Osteoblast (primary cell): ENCODE results near the gene TMTC2. TPM values are rescaled to one million over a fixed set of nuclear protein-coding genes. Genes with fewer than 3 reads are reported as not detected.

Source experiments
- DNase-seq: peaks from one replicate; pipeline ENCODE4 v3.0.0; 2011; ENCODE audit warnings: low spot score, mixed read lengths; ENCODE audit not compliant: insufficient read length; ENCODE audit errors: missing footprints
- H2AFZ ChIP-seq: 2 replicates; pipeline ENCODE4 v1.6.0; 2011; ENCODE audit warnings: mild to moderate bottlenecking, low read length
- H3K27ac ChIP-seq: 2 replicates; pipeline ENCODE4 v1.5.1; 2011; ENCODE audit warnings: mild to moderate bottlenecking, low read depth, low read length, moderate library complexity
- H3K27me3 ChIP-seq: 2 replicates; pipeline ENCODE4 v1.6.0; 2012; ENCODE audit warnings: mild to moderate bottlenecking, control low read depth, inconsistent platforms, low read length, moderate library complexity; ENCODE audit not compliant: insufficient read depth
- H3K36me3 ChIP-seq: 2 replicates; pipeline ENCODE4 v1.5.1; 2011; ENCODE audit warnings: mild to moderate bottlenecking, low read length, control low read depth, moderate library complexity; ENCODE audit not compliant: insufficient read depth
- H3K4me1 ChIP-seq: 2 replicates; pipeline ENCODE4 v1.5.1; 2011; ENCODE audit warnings: mild to moderate bottlenecking, low read length, control low read depth, moderate library complexity; ENCODE audit not compliant: insufficient read depth
- H3K4me2 ChIP-seq: 2 replicates; pipeline ENCODE4 v1.6.0; 2011; ENCODE audit warnings: mild to moderate bottlenecking, low read length; ENCODE audit not compliant: insufficient read depth
- H3K4me3 ChIP-seq: fragments of 200-600 bp; sonication (generic); 3 replicates; pipeline ENCODE4 v1.5.1; 2012; ENCODE audit warnings: mild to moderate bottlenecking, low read length, inconsistent platforms; ENCODE audit not compliant: insufficient read depth
- H3K79me2 ChIP-seq: 2 replicates; pipeline ENCODE4 v1.6.0; 2012; ENCODE audit warnings: mild to moderate bottlenecking, low read length, control low read depth, inconsistent platforms; ENCODE audit not compliant: insufficient read depth
- H3K9me3 ChIP-seq: 2 replicates; pipeline ENCODE4 v1.5.1; 2011; ENCODE audit warnings: low read depth, low read length, control low read depth
- H4K20me1 ChIP-seq: 2 replicates; pipeline ENCODE4 v1.6.0; 2012; ENCODE audit warnings: mild to moderate bottlenecking, low read length, control low read depth; ENCODE audit not compliant: insufficient read depth
- CTCF ChIP-seq: IDR thresholded peaks from 2 replicates; pipeline ENCODE4 v1.5.1; 2011; ENCODE audit warnings: mild to moderate bottlenecking, low read depth, low read length, moderate library complexity; ENCODE audit errors: extremely low read depth
- total RNA-seq: library from RNA; depleted of rRNA; stranded (reverse); fragments of >200 nt; gene quantifications from 2 replicates; pipeline ENCODE4 v1.2.3, GENCODE V29; 2012

TMTC2 gene
- total RNA-seq, 1 donor = 2.5 TPM

GRCh38 chr12:82937151-82937550 lies 250.4 kb downstream of the TMTC2 start:
- Histone ChIP-seq H3K4me2 (no peak overlapping the region), H3K4me1 (no peaks in the 10 kb centered on the region), H4K20me1 (no peaks in the 10 kb centered on the region), H3K4me3 (no peak overlapping the region), H3K9me3 (no peaks in the 10 kb centered on the region), H3K27ac (no peak overlapping the region), H2AFZ (no peak overlapping the region), H3K36me3 (no peaks in the 10 kb centered on the region), H3K27me3 (no peaks in the 10 kb centered on the region), H3K79me2 (no peaks in the 10 kb centered on the region)
- no peak for TF ChIP-seq CTCF
- DNase-seq = no peak

DNA sequence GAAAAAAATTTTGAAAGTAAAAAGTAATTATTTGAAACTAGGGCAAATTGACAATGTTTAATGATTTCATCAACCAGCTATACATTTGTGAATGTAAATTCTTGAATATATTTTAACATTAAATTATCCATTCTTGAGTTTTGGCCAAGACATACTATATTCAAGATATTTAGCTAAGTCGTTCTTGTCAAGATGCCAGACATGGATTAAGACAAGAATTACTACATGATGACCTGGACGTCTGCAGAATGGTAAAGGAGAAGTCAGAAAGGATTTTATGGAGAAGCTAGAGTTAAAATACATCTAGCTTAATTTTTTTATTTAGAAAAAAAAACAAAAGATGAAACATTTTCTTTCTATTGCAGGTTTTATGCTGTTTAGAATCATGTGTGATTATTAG lies 255.8 kb downstream of the TMTC2 start:
- TF ChIP-seq CTCF = no peak
- H3K4me2 ChIP-seq = no peak overlapping the region

DNA sequence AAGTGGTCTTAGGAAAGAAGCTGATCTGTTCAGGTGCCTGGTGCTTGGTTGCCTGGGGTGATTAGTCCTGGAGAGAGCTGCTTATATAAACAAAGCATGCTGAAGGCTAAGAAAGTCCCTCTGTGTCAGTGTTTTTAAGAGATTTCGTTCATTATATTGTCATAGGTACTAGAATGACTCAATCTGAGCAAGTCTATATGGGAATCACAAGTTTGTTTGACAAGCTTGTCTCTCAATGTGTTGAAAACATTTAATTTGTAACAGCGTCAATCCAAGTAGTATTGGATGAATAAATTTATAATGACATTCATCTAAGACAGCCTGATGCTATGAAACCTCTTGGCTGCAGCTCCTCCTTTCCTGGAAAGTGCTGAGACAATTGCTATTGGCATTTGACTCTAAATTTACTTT lies 256.3 kb downstream of the TMTC2 start:
- no peak overlapping the region for H2AFZ ChIP-seq
- H4K20me1 ChIP-seq = no peaks in the 10 kb centered on the region
- H3K4me1 ChIP-seq = no peaks in the 10 kb centered on the region
- H3K9me3 ChIP-seq = no peaks in the 10 kb centered on the region
- H3K4me3 ChIP-seq = no peak overlapping the region
- no peaks in the 10 kb centered on the region for H3K79me2 ChIP-seq
- no peak for TF ChIP-seq CTCF
- no peak for DNase-seq
- H3K27ac ChIP-seq = no peak overlapping the region
- H3K27me3 ChIP-seq = no peaks in the 10 kb centered on the region
- no peak overlapping the region for H3K4me2 ChIP-seq
- H3K36me3 ChIP-seq = no peaks in the 10 kb centered on the region

More for the DNA sequence above, 255.8 kb downstream of the TMTC2 start:
- Histone ChIP-seq H2AFZ (no peak overlapping the region), H4K20me1 (no peaks in the 10 kb centered on the region), H3K36me3 (no peaks in the 10 kb centered on the region), H3K9me3 (no peaks in the 10 kb centered on the region), H3K79me2 (no peaks in the 10 kb centered on the region), H3K27me3 (no peaks in the 10 kb centered on the region), H3K4me3 (no peak overlapping the region), H3K27ac (no peak overlapping the region), H3K4me1 (no peaks in the 10 kb centered on the region)
- no peak for DNase-seq

- no peaks in the 10 kb centered on the region for H3K36me3 ChIP-seq
- no peaks in the 10 kb centered on the region for H3K27me3 ChIP-seq
- H4K20me1 ChIP-seq = no peaks in the 10 kb centered on the region
- no peak for TF ChIP-seq CTCF
- no peak overlapping the region for H3K27ac ChIP-seq
- H3K4me2 ChIP-seq = no peak overlapping the region
- no peak for DNase-seq
- H2AFZ ChIP-seq = no peak overlapping the region
- no peaks in the 10 kb centered on the region for H3K9me3 ChIP-seq
- no peaks in the 10 kb centered on the region for H3K4me1 ChIP-seq
- no peak overlapping the region for H3K4me3 ChIP-seq
- no peaks in the 10 kb centered on the region for H3K79me2 ChIP-seq
Measured at GRCh38 chr12:82948491-82948890, 261.8 kb downstream of the TMTC2 start.
